GM04503 (cell line): Measurements from ENCODE around the gene CCN6.
A peak's percentile ranks its signal among the peaks of the same experiment; 100 is the strongest.
"Not testable (repeated sequence)": the region's sequence is repeated elsewhere in the genome, so short reads cannot be mapped to it uniquely, and the experiment has no call there.

Source experiments
- DNase-seq: peaks from one replicate; pipeline ENCODE4 v3.0.0-alpha.2; 2012; ENCODE audit warnings: low read depth

CCN6 gene

GRCh38 chr6:112030206-112030960, 23.5 kb upstream of the CCN6 start:
- no peak for DNase-seq

- no peak for DNase-seq
These were observed 22.8 kb upstream of the CCN6 start for GRCh38 chr6:112030961-112031660.

GRCh38 chr6:112031960-112032359, 21.9 kb upstream of the CCN6 start:
- DNase-seq, result no peak

- no peak for DNase-seq
These were observed 21.2 kb upstream of the CCN6 start for GRCh38 chr6:112032728-112033127.

GRCh38 chr6:112033791-112034615, 19.9 kb upstream of the CCN6 start:
- no peak for DNase-seq

GRCh38 chr6:112034616-112034995, 19.3 kb upstream of the CCN6 start:
- no peak for DNase-seq

- no peak for DNase-seq
These were observed 17.7 kb upstream of the CCN6 start for GRCh38 chr6:112036088-112036637.

GRCh38 chr6:112037783-112038216, 16.1 kb upstream of the CCN6 start:
- DNase-seq, result peak; percentile 96

GRCh38 chr6:112038268-112038667, 15.6 kb upstream of the CCN6 start:
- DNase-seq, result no peak

GRCh38 chr6:112038756-112039430, 15.0 kb upstream of the CCN6 start:
- DNase-seq, result no peak

- no peak for DNase-seq
These were observed 14.5 kb upstream of the CCN6 start for GRCh38 chr6:112039431-112039770.

GRCh38 chr6:112040956-112041355, 12.9 kb upstream of the CCN6 start:
- no peak for DNase-seq

GRCh38 chr6:112041535-112041934, 12.4 kb upstream of the CCN6 start:
- DNase-seq, result no peak

GRCh38 chr6:112043032-112044007, 10.6 kb upstream of the CCN6 start:
- peak; percentile 31 for DNase-seq

- no peak for DNase-seq
These were observed 9.7 kb upstream of the CCN6 start for GRCh38 chr6:112044196-112044595.

GRCh38 chr6:112044856-112045255, 9.0 kb upstream of the CCN6 start:
- DNase-seq, result peak; percentile 93

GRCh38 chr6:112047523-112047922, 6.4 kb upstream of the CCN6 start:
- not testable (repeated sequence) for DNase-seq

GRCh38 chr6:112049026-112049799, 4.7 kb upstream of the CCN6 start:
- DNase-seq, result no peak

GRCh38 chr6:112049996-112050395, 3.9 kb upstream of the CCN6 start:
- DNase-seq, result no peak

- DNase-seq, result no peak
These were observed 3.5 kb upstream of the CCN6 start for GRCh38 chr6:112050429-112050828.
